Cardiac muscle cell (in vitro differentiated cells and primary cell): Measurements from ENCODE around the gene SLX4IP. TPM values are rescaled to one million over a fixed set of nuclear protein-coding genes. Genes with fewer than 3 reads are reported as not detected.
A peak's percentile ranks its signal among the peaks of the same experiment; 100 is the strongest.

Experiments used
- DNase-seq, 2 donors: peaks; one replicate each; pipeline versions ENCODE4 v3.0.0 to v3.0.0-alpha.2; 2010 to 2017; ENCODE audit warnings: low read depth in 1 of 2, low spot score in 1 of 2
- H3K27ac ChIP-seq: fragments of 200-600 bp; sonication (generic); 2 replicates; pipeline ENCODE4 v1.5.1; 2016
- H3K27me3 ChIP-seq: fragments of 200-600 bp; sonication (generic); 2 replicates; pipeline ENCODE4 v1.6.0; 2016; ENCODE audit warnings: control low read depth
- H3K36me3 ChIP-seq: fragments of 200-600 bp; sonication (generic); 2 replicates; pipeline ENCODE4 v1.5.1; 2016; ENCODE audit warnings: control low read depth
- H3K4me1 ChIP-seq: fragments of 200-600 bp; sonication (generic); 2 replicates; pipeline ENCODE4 v1.8.1; 2017; ENCODE audit warnings: low read depth, mild to moderate bottlenecking, mixed run types
- H3K4me3 ChIP-seq: fragments of 200-600 bp; sonication (generic); 2 replicates; pipeline ENCODE4 v1.5.1; 2016; ENCODE audit warnings: mild to moderate bottlenecking
- H3K9me3 ChIP-seq: fragments of 200-600 bp; sonication (generic); 2 replicates; pipeline ENCODE4 v1.5.1; 2017; ENCODE audit warnings: low read depth, mild to moderate bottlenecking, control low read depth
- polyA plus RNA-seq: library from polyadenylated mRNA; unstranded; fragments of >200 nt; fragmentation: Nextera tagmentation; extraction: Ambion mirVana; gene quantifications from 2 replicates; pipeline ENCODE4 v1.2.1, GENCODE V29; 2016
- total RNA-seq: library from RNA; depleted of rRNA; stranded (reverse); fragments of >200 nt; gene quantifications from 2 replicates; pipeline ENCODE4 v1.2.3, GENCODE V29; 2016
- TF ChIP-seq, protein P1 (sequence below): IDR thresholded peaks from 2 replicates; pipeline ENCODE4 v1.5.1; 2012; ENCODE audit warnings: low read depth, mild to moderate bottlenecking, low read length

The SLX4IP gene
- total and polyA plus RNA-seq, 2 experiments from 2014 or later, result 2.5 to 4.1 TPM

DNA sequence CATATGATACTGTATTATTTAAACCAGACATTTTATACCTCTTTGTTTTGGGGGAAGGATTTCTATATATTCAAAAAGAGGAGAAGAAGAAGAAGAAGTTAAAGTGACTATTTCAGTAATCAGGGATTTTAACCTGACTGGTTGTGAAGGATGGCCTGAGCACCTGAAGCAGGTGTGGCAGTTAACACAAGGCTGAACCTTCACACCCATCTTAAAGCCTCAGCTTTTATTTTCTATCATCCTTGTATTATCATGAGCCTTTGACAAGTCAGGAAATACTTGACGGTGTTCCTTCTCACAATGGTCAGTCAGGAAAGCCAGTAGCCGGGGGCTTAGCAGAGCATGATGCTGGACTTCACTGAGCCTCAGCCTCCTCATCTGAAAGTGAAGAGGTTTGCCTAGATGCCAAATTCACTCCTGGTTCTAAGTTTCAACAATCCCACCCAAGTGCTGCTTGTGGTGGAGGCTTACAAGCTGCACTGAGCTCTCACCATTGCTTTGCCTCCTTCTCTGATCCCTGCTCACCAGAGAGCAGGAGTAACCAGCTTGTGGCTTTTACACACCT, 121.5 kb downstream of the SLX4IP start:
- H3K4me3 ChIP-seq, result no peak overlapping the region
- no peak overlapping the region for H3K27ac ChIP-seq
- DNase-seq, result no peak
- peaks cover 32% of the 10 kb centered on the region for H3K4me1 ChIP-seq
- no peaks in the 10 kb centered on the region for H3K36me3 ChIP-seq
- no peaks in the 10 kb centered on the region for H3K9me3 ChIP-seq
- TF ChIP-seq, protein P1, sequence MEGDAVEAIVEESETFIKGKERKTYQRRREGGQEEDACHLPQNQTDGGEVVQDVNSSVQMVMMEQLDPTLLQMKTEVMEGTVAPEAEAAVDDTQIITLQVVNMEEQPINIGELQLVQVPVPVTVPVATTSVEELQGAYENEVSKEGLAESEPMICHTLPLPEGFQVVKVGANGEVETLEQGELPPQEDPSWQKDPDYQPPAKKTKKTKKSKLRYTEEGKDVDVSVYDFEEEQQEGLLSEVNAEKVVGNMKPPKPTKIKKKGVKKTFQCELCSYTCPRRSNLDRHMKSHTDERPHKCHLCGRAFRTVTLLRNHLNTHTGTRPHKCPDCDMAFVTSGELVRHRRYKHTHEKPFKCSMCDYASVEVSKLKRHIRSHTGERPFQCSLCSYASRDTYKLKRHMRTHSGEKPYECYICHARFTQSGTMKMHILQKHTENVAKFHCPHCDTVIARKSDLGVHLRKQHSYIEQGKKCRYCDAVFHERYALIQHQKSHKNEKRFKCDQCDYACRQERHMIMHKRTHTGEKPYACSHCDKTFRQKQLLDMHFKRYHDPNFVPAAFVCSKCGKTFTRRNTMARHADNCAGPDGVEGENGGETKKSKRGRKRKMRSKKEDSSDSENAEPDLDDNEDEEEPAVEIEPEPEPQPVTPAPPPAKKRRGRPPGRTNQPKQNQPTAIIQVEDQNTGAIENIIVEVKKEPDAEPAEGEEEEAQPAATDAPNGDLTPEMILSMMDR, result no peak
- H3K27me3 ChIP-seq, result no peaks in the 10 kb centered on the region

DNA sequence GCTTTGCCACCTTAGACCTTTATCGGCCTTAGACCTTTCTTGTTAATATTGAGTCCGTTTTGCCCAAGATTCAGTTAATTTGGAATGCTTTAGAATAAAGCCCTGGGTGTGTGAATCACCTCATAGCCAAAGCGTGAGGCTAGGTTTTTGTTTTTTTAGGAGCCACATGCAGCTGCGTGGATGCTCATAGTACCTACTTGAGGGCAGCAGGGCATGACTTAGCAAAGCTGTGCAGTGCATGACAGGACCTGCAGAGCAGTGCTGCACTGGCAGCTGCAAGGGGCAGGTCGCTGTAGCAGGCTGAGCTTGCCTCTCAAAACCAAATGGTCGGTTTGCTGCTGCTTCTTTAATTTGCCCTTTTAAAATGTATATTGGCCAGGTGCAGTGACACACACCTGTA, 122.6 kb downstream of the SLX4IP start:
- peaks cover 24% of the 10 kb centered on the region for H3K4me1 ChIP-seq
- no peak for DNase-seq
- no peak overlapping the region for H3K4me3 ChIP-seq
- TF ChIP-seq, protein P1, result no peak
- no peaks in the 10 kb centered on the region for H3K9me3 ChIP-seq
- H3K27me3 ChIP-seq, result no peaks in the 10 kb centered on the region
- no peak overlapping the region for H3K27ac ChIP-seq
- H3K36me3 ChIP-seq, result no peaks in the 10 kb centered on the region

DNA sequence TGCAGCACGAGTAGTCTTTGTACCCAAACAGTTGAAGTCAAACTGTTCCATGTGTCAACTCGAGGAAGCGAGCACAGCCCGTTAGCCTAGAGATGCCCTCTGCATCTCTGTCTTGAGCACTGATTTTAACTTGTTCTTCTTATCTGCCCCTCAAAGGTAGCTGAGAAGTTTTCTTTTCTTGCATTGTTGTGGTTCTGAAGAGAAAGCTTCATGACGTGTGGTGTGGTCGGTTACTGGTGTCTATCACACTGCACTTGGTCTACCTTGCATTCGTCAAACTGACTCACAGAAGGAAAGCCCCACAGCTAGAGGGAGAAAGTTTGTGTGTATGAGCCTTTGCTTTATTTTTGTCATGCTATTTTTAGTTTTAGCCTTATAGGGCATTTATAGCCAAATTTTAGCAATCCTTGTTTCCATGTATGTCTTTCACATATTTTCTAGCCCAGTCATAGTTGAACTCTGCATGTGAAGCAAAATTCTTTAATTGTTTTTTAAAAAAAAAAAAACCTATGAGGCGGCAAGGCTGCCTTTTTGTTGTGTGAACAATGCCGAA, 123.6 kb downstream of the SLX4IP start:
- H3K27me3 ChIP-seq, result no peaks in the 10 kb centered on the region
- peak; percentile 32 to 88 for DNase-seq
- no peak overlapping the region for H3K4me3 ChIP-seq
- TF ChIP-seq, protein P1, result peak; percentile 30
- no peaks in the 10 kb centered on the region for H3K9me3 ChIP-seq
- H3K4me1 ChIP-seq, result peaks cover 17% of the 10 kb centered on the region
- H3K36me3 ChIP-seq, result no peaks in the 10 kb centered on the region
- peak overlapping the region; percentile 48 for H3K27ac ChIP-seq

DNA sequence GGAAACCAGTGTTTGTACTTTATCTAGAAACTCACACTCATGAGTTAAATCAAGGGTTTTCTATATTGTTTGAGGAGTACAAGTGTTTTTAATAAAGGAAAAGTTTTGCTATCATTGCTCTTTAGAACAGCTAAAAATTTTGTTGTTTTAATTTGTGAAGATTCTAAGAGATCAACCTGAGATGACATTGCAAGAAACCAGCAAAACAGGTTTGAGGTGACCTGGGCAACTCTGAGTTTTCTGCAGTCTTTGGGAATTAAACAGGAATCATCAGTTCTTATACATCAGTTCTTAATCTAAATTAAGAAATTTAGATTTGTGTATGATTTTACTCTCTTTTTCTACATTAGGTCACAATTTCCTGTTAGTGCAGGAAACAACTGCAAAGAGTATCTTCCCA, 124.2 kb downstream of the SLX4IP start:
- H3K27me3 ChIP-seq, result no peaks in the 10 kb centered on the region
- H3K27ac ChIP-seq, result peak overlapping the region; percentile 48
- no peaks in the 10 kb centered on the region for H3K9me3 ChIP-seq
- no peak overlapping the region for H3K4me3 ChIP-seq
- TF ChIP-seq, protein P1, result no peak
- H3K36me3 ChIP-seq, result no peaks in the 10 kb centered on the region
- no peak for DNase-seq
- H3K4me1 ChIP-seq, result peaks cover 16% of the 10 kb centered on the region

DNA sequence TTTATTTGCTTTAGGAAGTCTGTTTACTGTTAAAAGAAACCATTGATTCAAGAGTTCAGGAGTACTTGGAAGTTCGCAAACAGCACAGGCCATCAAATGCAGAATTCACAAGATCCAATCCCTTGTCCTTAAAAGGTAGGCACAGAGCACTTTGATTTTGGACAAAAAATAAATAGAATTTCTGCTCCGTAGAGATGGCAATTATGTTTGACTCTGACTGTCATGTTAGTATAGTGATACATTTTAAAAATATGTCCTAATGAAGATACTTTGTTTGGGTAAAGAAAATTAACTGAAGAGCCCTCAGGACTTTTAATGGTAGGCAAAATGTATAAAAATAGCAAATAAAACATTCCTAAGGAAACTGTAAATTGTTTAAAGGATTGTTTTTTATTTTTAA, 125.6 kb downstream of the SLX4IP start:
- Histone ChIP-seq H3K27me3 (no peaks in the 10 kb centered on the region), H3K4me3 (no peak overlapping the region), H3K4me1 (peaks cover 22% of the 10 kb centered on the region), H3K9me3 (no peaks in the 10 kb centered on the region), H3K36me3 (no peaks in the 10 kb centered on the region), H3K27ac (no peak overlapping the region)
- TF ChIP-seq, protein P1, result no peak
- no peak for DNase-seq

DNA sequence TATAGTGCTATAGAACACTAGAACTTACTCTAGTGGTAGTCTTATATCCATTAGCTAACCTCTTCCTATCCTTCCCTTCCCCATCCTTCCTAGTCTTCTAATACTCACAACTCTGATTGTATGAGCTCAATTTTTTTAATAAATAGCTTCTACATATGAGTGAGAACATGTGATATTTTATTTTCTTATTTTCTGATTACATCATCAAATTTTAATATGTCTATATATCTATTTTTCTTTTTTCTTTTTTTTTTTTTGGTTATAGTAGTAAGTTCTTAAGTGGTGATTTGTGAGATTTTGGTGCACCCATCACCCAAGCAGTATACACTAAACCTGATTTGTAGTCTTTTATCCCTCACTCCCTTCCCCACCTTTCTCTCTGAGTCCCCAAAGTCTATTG, 126.2 kb downstream of the SLX4IP start:
- DNase-seq, result no peak
- Histone ChIP-seq H3K4me3 (no peak overlapping the region), H3K27me3 (no peaks in the 10 kb centered on the region), H3K36me3 (no peaks in the 10 kb centered on the region), H3K27ac (no peak overlapping the region), H3K9me3 (no peaks in the 10 kb centered on the region), H3K4me1 (peaks cover 22% of the 10 kb centered on the region)
- TF ChIP-seq, protein P1, result no peak
